ENCODE results near the gene CD96. TPM values are rescaled to one million over a fixed set of nuclear protein-coding genes. Genes with fewer than 3 reads are reported as not detected.
A peak's percentile ranks its signal among the peaks of the same experiment; 100 is the strongest.

Gene CD96
- total RNA-seq, 1 donor from 2014 or later = 67.9 TPM

DNA sequence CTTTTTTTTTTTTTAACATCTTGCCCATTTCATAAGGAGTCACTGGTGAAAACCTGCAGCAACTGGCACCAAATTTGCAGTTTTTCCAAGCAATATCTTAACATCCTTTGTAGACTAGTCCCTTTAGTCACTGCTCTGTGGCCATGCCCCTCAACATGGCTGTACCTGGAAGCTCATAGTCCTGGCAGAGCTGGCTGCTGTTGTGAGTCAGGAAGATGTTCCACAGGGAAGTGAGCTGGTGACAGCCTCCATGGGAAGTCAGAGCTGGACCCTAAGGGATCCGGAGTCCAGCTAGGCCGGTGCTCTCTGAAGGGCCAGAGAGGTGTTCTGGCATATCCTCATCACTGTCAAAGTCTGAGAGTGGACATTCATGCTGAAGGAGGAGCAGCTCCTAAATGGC lies 152.5 kb downstream of the CD96 start:
- Mint-ChIP-seq H3K4me3 (ENCODE audit: low read depth) (no peak overlapping the region), H3K4me1 (ENCODE audit: low read depth) (peaks cover 51% of the 10 kb centered on the region), H3K27ac (no peak overlapping the region), H3K36me3 (ENCODE audit: low read depth) (no peaks in the 10 kb centered on the region), H3K9me3 (no peaks in the 10 kb centered on the region), H3K27me3 (ENCODE audit: low read depth) (no peaks in the 10 kb centered on the region)
- intact Hi-C loops (cut with micrococcal nuclease) = loop anchor here (10.0 kb wide), 1 partner anchor 1260 kb away; no protein-coding TSS in a partner anchor
- DNase-seq (ENCODE audit: low spot score) = no peak

DNA sequence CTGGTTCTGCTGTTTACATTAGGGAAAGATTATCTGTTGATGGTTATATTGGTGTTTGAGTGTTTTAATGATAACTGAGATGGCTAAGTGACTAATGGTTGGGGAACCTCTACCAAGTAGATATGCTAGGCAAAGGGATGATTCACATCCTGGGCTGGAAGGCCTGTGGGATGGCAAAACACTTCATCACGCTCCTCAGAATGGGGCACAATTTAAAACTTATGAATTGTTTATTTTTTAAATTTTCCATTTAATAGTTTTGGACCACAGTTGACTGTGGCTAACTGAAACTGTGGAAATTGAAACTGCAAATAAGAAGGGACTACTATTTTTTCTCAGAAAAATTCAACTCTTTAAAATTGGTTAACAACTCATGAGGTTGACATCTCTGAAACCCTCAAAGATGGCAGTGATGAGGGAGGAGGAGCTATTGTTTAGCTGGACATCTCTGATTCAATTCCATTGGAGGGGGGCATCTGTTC lies 153.7 kb downstream of the CD96 start:
- Mint-ChIP-seq H3K27ac (peak overlapping the region; percentile 82), H3K36me3 (ENCODE audit: low read depth) (no peaks in the 10 kb centered on the region), H3K4me1 (ENCODE audit: low read depth) (peaks cover 42% of the 10 kb centered on the region), H3K27me3 (ENCODE audit: low read depth) (no peaks in the 10 kb centered on the region), H3K4me3 (ENCODE audit: low read depth) (no peak overlapping the region), H3K9me3 (no peaks in the 10 kb centered on the region)
- intact Hi-C loops (cut with micrococcal nuclease) = loop anchor here (10.0 kb wide), 1 partner anchor 1259 kb away; no protein-coding TSS in a partner anchor
- no peak for DNase-seq (ENCODE audit: low spot score)

DNA sequence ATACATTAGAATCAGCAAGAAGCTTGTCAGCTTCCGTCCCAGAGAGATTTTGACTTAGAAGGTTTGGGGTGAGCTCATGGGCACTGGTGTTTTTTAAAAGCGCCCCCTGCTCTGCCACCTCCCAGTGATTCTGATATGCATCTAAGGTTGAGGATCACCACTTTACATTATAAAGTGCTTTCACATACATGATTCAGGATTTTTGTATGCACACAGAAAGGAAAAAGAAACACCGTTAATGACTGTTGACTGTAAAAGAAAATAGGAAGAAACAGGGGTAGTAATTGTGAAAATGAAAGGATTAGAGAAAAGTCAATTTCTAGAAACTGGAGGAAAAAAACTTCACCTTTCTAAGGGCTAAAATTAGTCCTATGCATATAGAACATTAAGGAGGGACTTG lies 158.1 kb downstream of the CD96 start:
- Mint-ChIP-seq H3K36me3 (ENCODE audit: low read depth) (peaks cover 3% of the 10 kb centered on the region), H3K27me3 (ENCODE audit: low read depth) (no peaks in the 10 kb centered on the region), H3K9me3 (no peaks in the 10 kb centered on the region), H3K27ac (peak overlapping the region; percentile 67), H3K4me1 (ENCODE audit: low read depth) (peaks cover 26% of the 10 kb centered on the region), H3K4me3 (ENCODE audit: low read depth) (peak overlapping the region; percentile 49)
- intact Hi-C loops (cut with micrococcal nuclease) = loop anchor here (5.0 kb wide), 1 partner anchor 33 kb away; no protein-coding TSS in a partner anchor
- DNase-seq (ENCODE audit: low spot score) = no peak

DNA sequence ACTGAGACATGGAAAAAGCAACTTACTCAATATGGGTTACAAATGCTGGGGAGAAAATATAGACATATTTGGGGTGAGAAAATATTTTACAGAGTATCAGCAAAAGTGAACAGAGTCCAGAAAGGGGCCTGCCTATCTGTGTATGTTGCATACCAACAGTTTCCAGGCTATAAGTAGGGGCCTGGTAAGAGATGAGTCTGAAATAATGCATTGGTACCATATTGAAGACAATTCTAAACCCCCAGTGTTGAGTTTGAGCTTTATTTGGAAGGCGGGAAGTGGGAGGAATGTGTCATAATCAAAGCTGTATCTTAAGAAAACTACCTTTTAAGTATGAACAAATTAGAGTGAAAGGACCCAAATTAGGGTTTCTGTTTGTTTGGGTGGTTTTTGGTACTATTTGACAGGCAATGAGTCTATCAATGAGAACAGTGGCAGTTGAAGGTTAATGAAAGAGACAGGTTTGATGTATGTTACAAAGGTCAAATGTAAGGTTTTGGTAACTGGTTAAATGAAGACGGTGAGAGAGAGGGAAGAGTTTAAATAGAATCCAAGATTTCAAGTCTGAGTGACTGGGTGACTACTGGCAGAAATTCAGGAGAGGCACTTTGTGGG lies 159.4 kb downstream of the CD96 start:
- H3K9me3 Mint-ChIP-seq = no peaks in the 10 kb centered on the region
- intact Hi-C loops (cut with micrococcal nuclease) = loop anchor here (5.0 kb wide), 1 partner anchor 34 kb away; no protein-coding TSS in a partner anchor
- peaks cover 17% of the 10 kb centered on the region for H3K4me1 Mint-ChIP-seq (ENCODE audit: low read depth)
- no peak overlapping the region for H3K4me3 Mint-ChIP-seq (ENCODE audit: low read depth)
- DNase-seq (ENCODE audit: low spot score) = no peak
- no peaks in the 10 kb centered on the region for H3K27me3 Mint-ChIP-seq (ENCODE audit: low read depth)
- no peak overlapping the region for H3K27ac Mint-ChIP-seq
- peaks cover 12% of the 10 kb centered on the region for H3K36me3 Mint-ChIP-seq (ENCODE audit: low read depth)

Other genes with a start within 250 kb of the CD96 start
- 543 and 546 TPM in 2 replicates for gene ZBED2, start 53.1 kb downstream of the CD96 start, total RNA-seq
- gene PLCXD2, start 132.5 kb downstream of the CD96 start, total RNA-seq = 6.3 and 6.4 TPM in 2 replicates

Data from activated T-helper 2 cell treated with anti-CD3 and anti-CD28 coated beads, Interferon-gamma antibody, Interleukin-2, Interleukin-4, amounts not matched to agents 10 μg/mL and 5 μg/mL and 100 μg/mL, durations not matched to agents 14 hours and 24 hours and 36 hours (primary cell).